B cell (primary cell): ENCODE results near the gene STRBP. TPM values are rescaled to one million over a fixed set of nuclear protein-coding genes. Genes with fewer than 3 reads are reported as not detected.

Experiments
- ATAC-seq: fragments of 200-7000 bp; cut with Tn5 transposase; one replicate; pipeline ENCODE4 v1.10.0; 2021; ENCODE audit warnings: low read depth, mild to moderate bottlenecking, moderate number of reproducible peaks, moderate library complexity
- CTCF ChIA-PET: fragments of 350-600 bp; sonication (Branson Sonifier 250); formaldehyde crosslinking; loops from one replicate; lab custom pipeline; 2021; ENCODE audit warnings: antibody characterized with exemption, inconsistent platforms; lab: Charles Lee
- POLR2A ChIA-PET: fragments of 350-600 bp; sonication (Branson Sonifier 250); formaldehyde crosslinking; loops from one replicate; lab custom pipeline; 2021; ENCODE audit warnings: antibody characterized with exemption; lab: Charles Lee
- DNase-seq: peaks from one replicate; pipeline ENCODE4 v3.0.0; 2013
- H2AFZ ChIP-seq: 2 replicates; pipeline ENCODE4 v1.6.1; 2012; ENCODE audit warnings: mild to moderate bottlenecking, low read depth, low read length; ENCODE audit not compliant: insufficient read depth, poor library complexity, severe bottlenecking
- H3K27ac ChIP-seq, 2 donors: 1 replicate in 1 of 2; 2 replicates in 1 of 2; pipeline ENCODE4 v1.5.1; 2012 to 2013; ENCODE audit warnings: low read length in 2 of 2, mild to moderate bottlenecking in 2 of 2, moderate library complexity in 1 of 2
- H3K27me3 ChIP-seq, 4 experiments: fragments of 200-600 bp in 1 of 4; sonication (generic) in 1 of 4; replicated peaks in 1 of 4; 1 replicate in 2 of 4; 2 replicates in 2 of 4; pipeline versions ENCODE4 v1.6.1 to v1.7.0; 2013 to 2016; ENCODE audit warnings: low read length in 3 of 4, mild to moderate bottlenecking in 2 of 4, mixed read lengths in 1 of 4, moderate library complexity in 1 of 4; ENCODE audit not compliant: insufficient read depth in 4 of 4, control insufficient read depth in 3 of 4; ENCODE audit errors: control extremely low read depth in 1 of 4
- H3K36me3 ChIP-seq, 2 experiments: replicated peaks in 1 of 2; 1 replicate in 1 of 2; 2 replicates in 1 of 2; pipeline versions ENCODE4 v1.6.1 to v1.7.1; 2013; ENCODE audit warnings: low read length in 1 of 2; ENCODE audit not compliant: insufficient read depth in 2 of 2, control insufficient read depth in 1 of 2; ENCODE audit errors: control extremely low read depth in 1 of 2, extremely low read depth in 1 of 2
- H3K4me1 ChIP-seq, 2 donors: fragments of 200-600 bp in 1 of 2; sonication (generic) in 1 of 2; 1 replicate in 1 of 2; 2 replicates in 1 of 2; pipeline versions ENCODE4 v1.5.1 to v1.6.1; 2013 to 2017; ENCODE audit warnings: low read length in 2 of 2; ENCODE audit not compliant: control insufficient read depth in 2 of 2, insufficient read depth in 2 of 2
- H3K4me2 ChIP-seq: replicated peaks from 2 replicates; pipeline ENCODE3; 2012; ENCODE audit warnings: mild to moderate bottlenecking, low read depth, low read length; ENCODE audit not compliant: poor library complexity, severe bottlenecking
- H3K4me3 ChIP-seq, 5 experiments: fragments of 200-600 bp in 1 of 5; sonication (generic) in 1 of 5; 1 replicate in 3 of 5; 2 replicates in 2 of 5; pipeline versions ENCODE4 v1.5.1 to v1.7.0; 2011 to 2016; ENCODE audit warnings: low read length in 4 of 5, mild to moderate bottlenecking in 4 of 5, low read depth in 2 of 5, control low read depth in 1 of 5, moderate library complexity in 1 of 5; ENCODE audit not compliant: insufficient read depth in 1 of 5; ENCODE audit errors: control extremely low read depth in 1 of 5, extremely low read depth in 1 of 5
- H3K79me2 ChIP-seq: fragments of 200-600 bp; sonication (generic); one replicate; pipeline ENCODE4 v1.6.0; 2016; ENCODE audit warnings: low read length; ENCODE audit not compliant: control insufficient read depth, insufficient read depth
- H3K9ac ChIP-seq: fragments of 200-600 bp; sonication (generic); 2 replicates; pipeline ENCODE4 v1.6.1; 2017; ENCODE audit warnings: mild to moderate bottlenecking, low read length, moderate library complexity
- H3K9me3 ChIP-seq, 3 donors: one replicate each; pipeline versions ENCODE4 v1.6.1 to v1.7.1; 2013; ENCODE audit warnings: low read length in 2 of 3; ENCODE audit not compliant: control insufficient read depth in 2 of 3, insufficient read depth in 1 of 3; ENCODE audit errors: control extremely low read depth in 1 of 3
- H4K20me1 ChIP-seq: 2 replicates; pipeline ENCODE4 v1.6.0; 2012; ENCODE audit warnings: mild to moderate bottlenecking, low read length; ENCODE audit not compliant: insufficient read depth, control insufficient read depth, poor library complexity, severe bottlenecking
- H3K27ac Mint-ChIP-seq: one replicate; pipeline ENCODE4 v1.8.0; 2021; ENCODE audit warnings: mixed read lengths
- H3K27me3 Mint-ChIP-seq: one replicate; pipeline ENCODE4 v1.8.0; 2021; ENCODE audit warnings: mixed read lengths
- H3K4me1 Mint-ChIP-seq: one replicate; pipeline ENCODE4 v1.8.0; 2021; ENCODE audit warnings: mixed read lengths
- H3K4me3 Mint-ChIP-seq: one replicate; pipeline ENCODE4 v1.8.0; 2021; ENCODE audit warnings: mixed read lengths
- H3K9me3 Mint-ChIP-seq: one replicate; pipeline ENCODE4 v1.8.0; 2022; ENCODE audit warnings: mixed read lengths; ENCODE audit not compliant: insufficient read depth
- CTCF ChIP-seq: fragments of 200-600 bp; IDR thresholded peaks from one replicate; pipeline ENCODE4 v1.8.0; 2022; ENCODE audit warnings: antibody characterized with exemption, mild to moderate bottlenecking
- EZH2 ChIP-seq: IDR thresholded peaks from 2 replicates; pipeline ENCODE4 v1.6.1; 2012; ENCODE audit warnings: borderline replicate concordance, low read depth, mild to moderate bottlenecking, moderate library complexity, low read length; ENCODE audit not compliant: insufficient read depth, poor library complexity, severe bottlenecking
- WGBS: methylation state at CpG from one replicate; pipeline ENCODE4 v1.1.5; 2013; ENCODE audit warnings: missing lambda C conversion rate; ENCODE audit not compliant: insufficient coverage; 5-methylcytosine and 5-hydroxymethylcytosine counted together
- intact Hi-C: fragments of 100-400 bp; cut with micrococcal nuclease; formaldehyde crosslinking; loops from one replicate; pipeline ENCODE4 v1.10.0; 2022
- polyA plus RNA-seq: library from polyadenylated mRNA; depleted of rRNA; stranded (reverse); fragments of >200 nt; gene quantifications from 2 replicates; pipeline ENCODE4 v1.2.3, GENCODE V29; 2012
- total RNA-seq, 2 donors: library from RNA; stranded (reverse); fragments of 120-200 nt in 1 of 2; gene quantifications; 1 replicate in 1 of 2; 2 replicates in 1 of 2; pipeline versions ENCODE4 v1.2.3 to v1.2.4, GENCODE V29; 2013 to 2022

STRBP gene
- total and polyA plus RNA-seq, 2 donors (not counting 1 experiment from before 2014, with no cell fraction given), result 39.1 to 189 TPM

GRCh38 chr9:123138163-123138562 lies 130.2 kb downstream of the STRBP start:
- Histone ChIP-seq H3K79me2 (peaks cover 8% of the 10 kb centered on the region), H3K27ac (no peak overlapping the region), H3K27me3 (no peaks in the 10 kb centered on the region), H3K4me2 (no peak overlapping the region), H4K20me1 (peaks cover 6% of the 10 kb centered on the region), H3K4me3 (no peak overlapping the region), H3K4me1 (no peaks in the 10 kb centered on the region), H3K9me3 (no peaks in the 10 kb centered on the region), H3K36me3 (peaks cover 0 to 63% of the 10 kb centered on the region in 2 experiments), H2AFZ (no peak overlapping the region), H3K9ac (no peak overlapping the region)
- H3K27ac Mint-ChIP-seq, result peak overlapping the region; percentile 8
- no peaks in the 10 kb centered on the region for H3K9me3 Mint-ChIP-seq
- no peak overlapping the region for H3K4me3 Mint-ChIP-seq
- peaks cover 23% of the 10 kb centered on the region for H3K4me1 Mint-ChIP-seq
- ChIA-PET CTCF (interaction anchor here (1.0 to 1.2 kb wide), 2 partner anchors 20 to 212 kb away, joined by 3 to 5 read pairs; no protein-coding TSS in a partner anchor), POLR2A (interaction anchor here (0.5 kb wide), 1 partner anchor 96 kb away, joined by 4 read pairs; no protein-coding TSS in a partner anchor)
- intact Hi-C loops, result loop anchor here (5.0 kb wide), 1 partner anchor 214 kb away; no protein-coding TSS in a partner anchor
- WGBS, result no CpG with 5 or more reads among the region's 2 CpGs
- TF ChIP-seq EZH2, result no peak
- TF ChIP-seq CTCF, result no peak
- DNase-seq, result no peak
- no peaks in the 10 kb centered on the region for H3K27me3 Mint-ChIP-seq
- ATAC-seq, result no peak

- 96% methylated on average over 5 of the region's 5 CpGs for WGBS
- POLR2A ChIA-PET, result no interaction called here
- DNase-seq (no peak), ATAC-seq (no peak)
- Histone ChIP-seq H3K36me3 (peaks cover 1 to 80% of the 10 kb centered on the region in 2 experiments), H4K20me1 (no peaks in the 10 kb centered on the region), H3K4me2 (no peak overlapping the region), H3K27me3 (no peaks in the 10 kb centered on the region), H3K79me2 (peaks cover 3% of the 10 kb centered on the region), H3K27ac (no peak overlapping the region), H3K9me3 (no peaks in the 10 kb centered on the region), H3K9ac (no peak overlapping the region), H3K4me3 (no peak overlapping the region), H3K4me1 (no peaks in the 10 kb centered on the region), H2AFZ (no peak overlapping the region)
- no peak overlapping the region for H3K4me3 Mint-ChIP-seq
- no peaks in the 10 kb centered on the region for H3K9me3 Mint-ChIP-seq
- no peak overlapping the region for H3K27ac Mint-ChIP-seq
- CTCF ChIA-PET, result no interaction called here
- no peaks in the 10 kb centered on the region for H3K27me3 Mint-ChIP-seq
- TF ChIP-seq EZH2 (no peak), CTCF (no peak)
- intact Hi-C loops, result loop anchor here (5.0 kb wide), 1 partner anchor 217 kb away; no protein-coding TSS in a partner anchor
- H3K4me1 Mint-ChIP-seq, result peaks cover 15% of the 10 kb centered on the region
Measured at GRCh38 chr9:123135430-123135829, 133.0 kb downstream of the STRBP start.
